ENCODE results near the gene TMEM191C.
A peak's percentile ranks its signal among the peaks of the same experiment; 100 is the strongest.
"Not testable (repeated sequence)": the region's sequence is repeated elsewhere in the genome, so short reads cannot be mapped to it uniquely, and the experiment has no call there.

Gene TMEM191C

GRCh38 chr22:21467337-21468193 is at the start of gene TMEM191C:
TMEM191C (plus strand) TSS chr22:21467387; CDS start chr22:21467460, 73 bp downstream.
- not testable (repeated sequence) for DNase-seq

- peak; percentile 33 for DNase-seq
These were observed 49.3 kb upstream of the TMEM191C start for GRCh38 chr22:21417853-21418252.

- not testable (repeated sequence) for DNase-seq
These were observed 48.1 kb upstream of the TMEM191C start for GRCh38 chr22:21418974-21419638.

- not testable (repeated sequence) for DNase-seq
These were observed 46.9 kb upstream of the TMEM191C start for GRCh38 chr22:21420180-21420763.

DNA sequence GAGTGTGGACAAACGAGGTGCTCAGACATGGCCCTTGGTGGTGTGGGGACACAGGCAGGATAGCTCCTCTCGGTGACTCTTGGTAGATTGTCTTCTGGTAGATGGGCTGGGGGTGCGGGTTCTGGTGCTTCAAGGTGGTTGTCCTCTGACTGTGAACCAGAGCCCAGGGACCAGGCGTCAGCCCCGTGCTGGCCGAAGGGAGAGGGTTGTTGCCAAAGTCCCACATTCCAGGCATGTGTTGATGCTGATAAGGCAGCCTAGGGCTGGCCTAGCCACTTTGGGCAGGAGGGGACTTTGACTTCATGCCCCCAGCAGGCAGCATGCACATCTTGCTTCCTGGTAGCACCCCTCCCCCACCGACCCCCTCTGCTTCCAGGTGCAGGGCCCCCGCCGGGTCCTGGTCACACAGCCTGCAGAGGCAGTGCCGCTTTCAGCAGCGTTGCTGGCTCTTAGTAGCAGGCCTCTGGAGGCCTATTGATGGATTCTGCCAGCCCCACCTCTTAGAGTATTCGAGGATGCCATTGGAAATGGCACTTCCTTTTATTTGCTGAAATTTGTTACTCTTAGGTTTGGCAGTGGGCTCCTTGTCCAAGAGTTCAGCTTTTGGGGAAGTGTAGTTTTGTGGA is 43.0 kb upstream of the TMEM191C start:
- DNase-seq, result not testable (repeated sequence)

DNA sequence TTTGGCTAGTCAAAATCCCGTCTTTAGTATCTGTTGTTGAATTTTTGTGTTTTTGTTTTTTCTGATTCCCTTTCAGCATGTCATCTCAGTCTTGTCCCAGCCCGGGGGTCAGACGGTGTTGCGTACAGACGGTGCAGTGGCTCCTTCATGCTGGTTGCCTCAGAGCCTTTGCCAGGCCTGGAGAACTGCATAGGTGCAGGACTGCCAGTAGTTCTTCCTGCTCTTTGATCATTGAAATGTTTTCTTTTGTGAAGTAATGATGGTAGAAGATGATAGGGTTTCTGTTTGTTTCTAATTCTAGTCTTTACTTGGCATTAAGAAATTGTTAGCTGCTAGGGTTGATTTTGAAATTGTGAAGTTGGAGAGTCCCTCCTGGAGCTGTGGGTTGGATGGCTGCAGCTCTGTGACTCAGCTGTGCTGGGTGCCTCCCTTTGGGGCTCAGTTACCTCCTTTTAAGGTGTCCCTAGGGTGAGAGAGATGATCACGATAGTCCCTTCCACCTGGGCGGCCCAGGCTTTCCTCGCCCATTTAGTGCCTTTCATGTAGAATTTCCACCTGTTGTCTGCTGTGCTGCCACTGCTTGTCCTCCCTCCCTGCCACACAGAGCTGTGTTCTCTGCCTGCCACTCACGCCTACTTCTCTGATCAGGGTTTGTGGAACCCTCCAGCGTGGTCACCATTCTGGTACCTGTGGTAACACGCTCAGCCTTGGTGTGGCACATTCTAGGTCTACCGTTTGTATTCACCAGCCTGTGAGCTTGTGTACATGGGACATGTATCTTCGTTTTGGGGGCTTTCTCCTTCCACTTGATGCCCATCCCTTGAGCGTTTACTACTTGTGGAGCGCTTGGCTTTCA is 32.6 kb upstream of the TMEM191C start:
- DNase-seq, result not testable (repeated sequence)

DNA sequence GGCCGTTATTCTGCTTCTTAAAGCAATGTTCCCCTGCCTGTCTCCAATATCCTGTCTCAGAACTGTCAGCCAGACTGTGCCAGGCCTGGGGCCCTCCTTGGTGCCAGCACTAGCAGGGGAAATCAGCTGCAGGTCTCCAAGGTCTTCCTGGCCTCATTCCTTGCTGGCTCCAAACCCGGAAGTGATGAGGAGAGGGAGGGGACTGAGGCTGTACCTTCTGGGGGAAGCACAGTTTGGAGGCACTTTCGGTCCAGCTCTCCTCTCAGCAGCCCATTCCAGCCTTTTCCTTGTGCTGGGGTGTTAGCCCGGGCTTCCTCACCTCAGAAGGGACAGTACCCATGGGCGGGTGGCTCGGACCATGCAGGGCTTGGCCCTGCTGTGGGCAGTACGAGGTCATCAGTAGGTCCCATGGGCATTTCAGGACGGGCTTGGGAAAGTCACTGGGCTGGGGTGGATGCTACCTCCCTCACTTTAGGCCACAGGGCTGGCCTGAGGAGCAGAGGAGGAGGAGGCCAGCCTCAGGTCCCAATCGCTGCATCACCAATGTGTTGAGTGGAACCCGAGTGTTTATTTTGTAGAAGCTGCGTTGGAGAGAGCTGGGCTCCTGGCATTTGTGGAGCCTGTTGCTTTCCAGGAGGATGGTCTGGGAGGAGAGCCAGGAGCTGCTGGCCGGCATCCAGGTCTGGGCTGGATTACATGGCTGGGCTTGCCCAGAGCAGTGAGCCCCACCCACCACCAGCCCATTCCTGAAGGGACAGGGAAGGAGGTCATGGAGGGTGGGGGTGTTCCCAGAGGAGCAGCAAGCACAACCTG is 31.0 kb upstream of the TMEM191C start:
- not testable (repeated sequence) for DNase-seq

GRCh38 chr22:21438013-21438412 is 29.2 kb upstream of the TMEM191C start:
- not testable (repeated sequence) for DNase-seq

GRCh38 chr22:21440018-21440636 is 27.1 kb upstream of the TMEM191C start:
- DNase-seq, result not testable (repeated sequence)

DNA sequence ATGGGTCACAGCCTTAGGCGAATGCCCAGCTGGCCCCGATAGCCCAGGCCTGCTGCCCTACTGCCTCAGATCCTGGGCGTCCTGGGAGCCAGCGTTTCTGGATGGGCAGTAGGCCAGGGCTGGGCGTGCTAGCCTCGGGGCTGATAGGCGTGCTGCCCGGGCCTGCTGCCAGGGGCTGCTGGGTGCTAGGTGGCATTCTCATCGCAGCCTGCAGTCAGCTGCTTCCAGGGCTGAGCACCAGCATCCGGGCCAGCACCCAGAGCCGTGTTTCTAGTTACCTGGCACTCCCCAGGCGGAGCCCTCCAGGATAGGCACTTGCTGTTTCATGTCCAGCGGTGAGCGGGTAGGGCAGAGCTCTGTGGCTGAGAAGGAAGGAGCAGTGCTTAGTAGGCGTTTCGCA is 26.5 kb upstream of the TMEM191C start:
- not testable (repeated sequence) for DNase-seq

- not testable (repeated sequence) for DNase-seq
These were observed 26.0 kb upstream of the TMEM191C start for GRCh38 chr22:21441170-21441569.

DNA sequence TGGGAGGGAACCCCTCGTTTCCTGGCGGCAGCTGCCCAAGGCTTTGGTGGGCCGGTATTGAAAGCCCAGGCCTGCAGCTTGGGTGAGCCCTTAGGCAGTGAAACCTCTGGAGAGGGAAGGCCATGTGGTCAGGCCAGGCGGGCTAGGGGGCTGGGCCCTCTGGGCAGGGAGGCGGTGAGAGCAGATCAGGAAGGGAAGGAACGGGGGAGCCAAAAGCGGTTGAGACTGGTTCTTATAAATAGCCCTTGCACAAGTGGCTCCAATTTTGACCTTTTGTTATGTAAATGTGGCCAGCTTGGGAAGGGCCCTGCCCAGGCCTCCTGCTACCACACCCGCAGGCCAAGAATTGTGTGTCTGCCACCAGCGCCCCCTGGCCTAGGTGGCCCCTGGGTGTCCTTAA is 25.1 kb upstream of the TMEM191C start:
- not testable (repeated sequence) for DNase-seq

GRCh38 chr22:21442646-21443045 is 24.5 kb upstream of the TMEM191C start:
- DNase-seq, result not testable (repeated sequence)

DNA sequence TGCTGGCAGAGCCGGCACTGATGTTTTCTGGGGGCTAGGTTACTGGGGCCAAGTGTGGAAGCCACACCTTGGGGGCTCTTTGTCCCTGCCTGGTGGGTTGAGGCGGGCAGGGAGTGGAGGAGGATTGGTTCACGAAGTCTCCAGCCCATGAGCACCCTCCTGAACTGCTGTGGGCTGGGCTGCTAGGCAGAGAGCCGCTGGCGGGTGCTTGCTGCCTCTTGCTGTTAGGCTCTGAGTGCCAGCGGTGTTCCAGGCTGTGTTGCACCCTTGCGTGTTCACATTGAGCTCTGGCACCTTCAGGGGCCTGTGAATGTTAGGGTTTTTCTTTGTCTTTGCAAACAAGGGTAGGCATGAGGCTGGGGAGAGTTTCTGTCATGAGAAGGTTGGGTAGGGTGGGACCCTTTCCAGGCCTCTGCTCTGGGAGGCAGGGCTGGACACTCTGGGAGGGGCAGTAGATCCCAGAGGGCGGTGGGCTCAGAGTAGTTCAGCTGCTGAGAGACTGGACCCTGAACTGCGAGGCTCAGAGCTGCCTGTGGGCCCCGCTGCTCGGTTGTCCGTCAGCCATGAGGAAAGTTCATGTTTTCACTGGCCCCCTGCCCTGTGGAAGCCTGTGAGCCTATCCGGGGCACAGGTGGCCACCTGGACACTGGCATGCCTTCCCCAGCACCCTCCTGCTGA is 24.0 kb upstream of the TMEM191C start:
- no peak for DNase-seq

DNA sequence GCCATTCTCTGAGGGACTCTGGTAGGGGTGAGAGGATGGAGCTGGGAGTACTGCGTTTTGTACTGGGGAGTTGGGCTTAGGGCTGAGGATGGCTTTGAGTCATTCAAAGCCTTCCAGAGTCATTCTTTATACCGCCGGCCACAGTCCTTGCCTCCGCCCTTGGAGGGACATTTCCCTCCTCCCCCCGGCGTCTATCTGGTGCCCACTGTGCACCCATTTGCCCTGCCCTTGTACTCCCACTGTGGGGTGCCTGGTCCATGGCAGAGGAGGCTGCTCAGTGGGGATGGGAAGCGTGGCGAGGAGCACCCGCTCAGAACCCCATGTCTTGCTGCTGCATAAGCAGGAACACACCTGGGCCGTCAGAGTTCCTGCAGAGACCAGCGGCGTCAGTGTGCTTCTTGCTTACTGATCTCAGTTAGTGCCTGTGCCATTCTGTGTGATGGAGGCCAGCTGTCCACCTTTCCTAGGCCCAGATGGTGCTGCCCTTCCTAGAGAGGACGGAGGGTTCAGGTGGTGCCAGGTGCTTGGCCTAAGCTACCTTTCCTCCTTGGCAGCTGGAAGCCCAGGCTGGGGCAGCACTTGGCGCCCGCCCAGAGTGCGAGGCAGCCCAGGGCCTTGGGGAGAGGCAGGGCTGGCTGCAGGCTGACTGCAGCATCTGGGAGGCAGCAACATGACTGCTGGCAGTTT is 23.3 kb upstream of the TMEM191C start:
- no peak for DNase-seq

- no peak for DNase-seq
These were observed 22.3 kb upstream of the TMEM191C start for GRCh38 chr22:21444701-21445436.

- no peak for DNase-seq
These were observed 21.6 kb upstream of the TMEM191C start for GRCh38 chr22:21445437-21446127.

All from activated CD4-positive, alpha-beta T cell treated with anti-CD3 and anti-CD28 coated beads for 48 hours (primary cell).